ENCODE results near the gene GAPDH.
"Not testable (repeated sequence)": the region's sequence is repeated elsewhere in the genome, so short reads cannot be mapped to it uniquely, and the experiment has no call there.

The GAPDH gene

GRCh38 chr12:6547987-6548386 lies 13.7 kb downstream of the GAPDH start:
- no peak for DNase-seq

GRCh38 chr12:6548556-6548955 lies 14.2 kb downstream of the GAPDH start:
- DNase-seq, result no peak

- no peak for DNase-seq
Observed at GRCh38 chr12:6548966-6549683, 14.8 kb downstream of the GAPDH start.

GRCh38 chr12:6549684-6550151 lies 15.4 kb downstream of the GAPDH start:
- no peak for DNase-seq

GRCh38 chr12:6550294-6551062 lies 16.2 kb downstream of the GAPDH start:
- no peak for DNase-seq

- DNase-seq, result no peak
Observed at GRCh38 chr12:6551063-6551461, 16.7 kb downstream of the GAPDH start.

- no peak for DNase-seq
Observed at GRCh38 chr12:6551496-6552139, 17.3 kb downstream of the GAPDH start.

GRCh38 chr12:6552140-6552551 lies 17.8 kb downstream of the GAPDH start:
- DNase-seq, result no peak

GRCh38 chr12:6553051-6553868 lies 18.9 kb downstream of the GAPDH start:
- no peak for DNase-seq

GRCh38 chr12:6554168-6555017 lies 20.1 kb downstream of the GAPDH start:
- DNase-seq, result peak; percentile 26

GRCh38 chr12:6555018-6555691 lies 20.8 kb downstream of the GAPDH start:
- DNase-seq, result no peak

GRCh38 chr12:6556496-6556817 lies 22.1 kb downstream of the GAPDH start:
- DNase-seq, result not testable (repeated sequence)

GRCh38 chr12:6556857-6557256 lies 22.5 kb downstream of the GAPDH start:
- DNase-seq, result no peak

GRCh38 chr12:6558014-6558760 lies 23.9 kb downstream of the GAPDH start:
- DNase-seq, result not testable (repeated sequence)

- DNase-seq, result no peak
Observed at GRCh38 chr12:6559500-6559899, 25.2 kb downstream of the GAPDH start.

GRCh38 chr12:6560501-6561205 lies 26.3 kb downstream of the GAPDH start:
- no peak for DNase-seq

GRCh38 chr12:6562881-6563280 lies 28.6 kb downstream of the GAPDH start:
- DNase-seq, result no peak

GRCh38 chr12:6563448-6564050 lies 29.2 kb downstream of the GAPDH start:
- peak; percentile 20 for DNase-seq

- DNase-seq, result no peak
Observed at GRCh38 chr12:6567112-6567670, 32.9 kb downstream of the GAPDH start.

Measured in NCI-H1105 (cell line).